Measurements from ENCODE around the gene INO80. TPM values are rescaled to one million over a fixed set of nuclear protein-coding genes. Genes with fewer than 3 reads are reported as not detected.

The INO80 gene
- total and polyA plus RNA-seq, 12 donors: 4.8 to 14.8 (median 11.7) TPM

- no peak for ATAC-seq
- no peaks in the 10 kb centered on the region for H3K27me3 ChIP-seq
- 84 to 87% methylated on average over 22 of the region's 22 CpGs for WGBS, 2 donors
- no peaks in the 10 kb centered on the region for H3K9me3 ChIP-seq
- H3K36me3 ChIP-seq: no peaks in the 10 kb centered on the region
- H3K4me1 ChIP-seq: peaks cover 0 to 40% (median 16%) of the 10 kb centered on the region in 9 donors
- intact Hi-C loops (cut with DNase I): no loop called here
- no peak for DNase-seq
- H3K4me3 ChIP-seq: no peak overlapping the region
- H3K27ac ChIP-seq: no peak overlapping the region
- TF ChIP-seq CTCF (IDR thresholded peaks at IDR 0.05): no peak
These were observed 156.5 kb downstream of the INO80 start for GRCh38 chr15:40959331-40960141.

GRCh38 chr15:40958723-40959122 is 157.4 kb downstream of the INO80 start:
- 88 to 95% methylated on average over 8 of the region's 8 CpGs for WGBS, 2 donors
- no peak for TF ChIP-seq CTCF (IDR thresholded peaks at IDR 0.05)
- DNase-seq (no peak), ATAC-seq (no peak)
- H3K4me3 ChIP-seq: no peak overlapping the region
- no peaks in the 10 kb centered on the region for H3K27me3 ChIP-seq
- H3K4me1 ChIP-seq: peaks cover 4 to 48% (median 19%) of the 10 kb centered on the region in 9 donors
- no peaks in the 10 kb centered on the region for H3K9me3 ChIP-seq
- no peaks in the 10 kb centered on the region for H3K36me3 ChIP-seq
- intact Hi-C loops (cut with DNase I): no loop called here
- H3K27ac ChIP-seq: no peak overlapping the region

GRCh38 chr15:40958146-40958545 is 157.9 kb downstream of the INO80 start:
- DNase-seq (no peak), ATAC-seq (peak in 1 of 8 donors; percentile 10)
- intact Hi-C loops (cut with DNase I): no loop called here
- Histone ChIP-seq H3K9me3 (no peaks in the 10 kb centered on the region), H3K4me1 (peaks cover 4 to 53% (median 22%) of the 10 kb centered on the region in 9 donors), H3K36me3 (no peaks in the 10 kb centered on the region), H3K27ac (peak overlapping the region in 3 of 10 donors; percentile 28 to 86 (median 29)), H3K27me3 (no peaks in the 10 kb centered on the region), H3K4me3 (no peak overlapping the region)
- no peak for TF ChIP-seq CTCF (IDR thresholded peaks at IDR 0.05)
- WGBS, 2 donors: 78 to 88% methylated on average over 6 of the region's 6 CpGs

- 65 to 68% methylated on average over 9 of the region's 9 CpGs for WGBS, 2 donors
- intact Hi-C loops (cut with DNase I): no loop called here
- H3K27ac ChIP-seq: peak overlapping the region in 6 of 10 donors; percentile 51 to 86 (median 79)
- no peaks in the 10 kb centered on the region for H3K27me3 ChIP-seq
- H3K9me3 ChIP-seq: no peaks in the 10 kb centered on the region
- H3K4me3 ChIP-seq: no peak overlapping the region
- DNase-seq (peak; percentile 69 to 73), ATAC-seq (peak; percentile 20 to 74 (median 55))
- H3K4me1 ChIP-seq: peaks cover 4 to 57% (median 22%) of the 10 kb centered on the region in 9 donors
- no peaks in the 10 kb centered on the region for H3K36me3 ChIP-seq
- TF ChIP-seq CTCF (IDR thresholded peaks at IDR 0.05): no peak
These were observed 158.5 kb downstream of the INO80 start for GRCh38 chr15:40957581-40958051.
